Stimulated activated effector memory CD8-positive, alpha-beta T cell treated with anti-CD3 and anti-CD28 coated beads, Interleukin-12 subunit alpha, Interleukin-12 subunit beta, amount 100 ng/mL, for 72 hours (primary cell): ENCODE data around the gene TMC1.

ENCODE experiments used
- ATAC-seq: fragments of 150-1000 bp; cut with Tn5 transposase; 2 replicates; pipeline ENCODE4 v1.10.0; 2021
- DNase-seq, 2 donors: peaks; one replicate each; pipeline ENCODE4 v3.0.0; 2021 to 2022; ENCODE audit warnings: low spot score in 2 of 2
- H3K27ac Mint-ChIP-seq: one replicate; pipeline ENCODE4 v1.8.0; 2022; ENCODE audit warnings: mild to moderate bottlenecking, mixed read lengths
- H3K36me3 Mint-ChIP-seq: one replicate; pipeline ENCODE4 v1.8.0; 2022; ENCODE audit warnings: mild to moderate bottlenecking, mixed read lengths
- H3K4me1 Mint-ChIP-seq: one replicate; pipeline ENCODE4 v1.8.0; 2022; ENCODE audit warnings: mixed read lengths
- H3K4me3 Mint-ChIP-seq: one replicate; pipeline ENCODE4 v1.8.0; 2022; ENCODE audit warnings: mild to moderate bottlenecking, mixed read lengths
- H3K9me3 Mint-ChIP-seq: one replicate; pipeline ENCODE4 v1.8.0; 2022; ENCODE audit warnings: mixed read lengths

TMC1 gene

GRCh38 chr9:72873456-72873855 lies 352.0 kb downstream of the TMC1 start:
- DNase-seq: no peak
- H3K4me1 Mint-ChIP-seq: no peaks in the 10 kb centered on the region
- H3K27ac Mint-ChIP-seq: no peak overlapping the region
- H3K4me3 Mint-ChIP-seq: no peak overlapping the region
- H3K9me3 Mint-ChIP-seq: no peaks in the 10 kb centered on the region
- no peak for ATAC-seq
- no peaks in the 10 kb centered on the region for H3K36me3 Mint-ChIP-seq

- peak; percentile 13 for ATAC-seq
- Mint-ChIP-seq H3K9me3 (no peaks in the 10 kb centered on the region), H3K4me3 (no peak overlapping the region), H3K36me3 (no peaks in the 10 kb centered on the region), H3K4me1 (no peaks in the 10 kb centered on the region), H3K27ac (no peak overlapping the region)
- no peak for DNase-seq
Observed at GRCh38 chr9:72874344-72874743, 352.9 kb downstream of the TMC1 start.

GRCh38 chr9:72875221-72875620 lies 353.8 kb downstream of the TMC1 start:
- ATAC-seq: no peak
- DNase-seq: no peak
- Mint-ChIP-seq H3K4me1 (no peaks in the 10 kb centered on the region), H3K4me3 (no peak overlapping the region), H3K36me3 (no peaks in the 10 kb centered on the region), H3K27ac (no peak overlapping the region), H3K9me3 (no peaks in the 10 kb centered on the region)

GRCh38 chr9:72880821-72881220 lies 359.4 kb downstream of the TMC1 start:
- no peak overlapping the region for H3K4me3 Mint-ChIP-seq
- ATAC-seq (no peak), DNase-seq (no peak)
- no peaks in the 10 kb centered on the region for H3K9me3 Mint-ChIP-seq
- H3K36me3 Mint-ChIP-seq: no peaks in the 10 kb centered on the region
- no peaks in the 10 kb centered on the region for H3K4me1 Mint-ChIP-seq
- no peak overlapping the region for H3K27ac Mint-ChIP-seq

- no peak overlapping the region for H3K4me3 Mint-ChIP-seq
Observed at GRCh38 chr9:72882117-72882775, 360.8 kb downstream of the TMC1 start.

GRCh38 chr9:72883875-72884274 lies 362.5 kb downstream of the TMC1 start:
- H3K36me3 Mint-ChIP-seq: no peaks in the 10 kb centered on the region
- no peak overlapping the region for H3K27ac Mint-ChIP-seq
- H3K9me3 Mint-ChIP-seq: no peaks in the 10 kb centered on the region
- ATAC-seq: no peak
- H3K4me3 Mint-ChIP-seq: no peak overlapping the region
- no peak for DNase-seq
- H3K4me1 Mint-ChIP-seq: no peaks in the 10 kb centered on the region

More at GRCh38 chr9:72882117-72882775, 360.8 kb downstream of the TMC1 start:
- H3K9me3 Mint-ChIP-seq: no peaks in the 10 kb centered on the region
- no peaks in the 10 kb centered on the region for H3K4me1 Mint-ChIP-seq
- H3K36me3 Mint-ChIP-seq: no peaks in the 10 kb centered on the region
- ATAC-seq: no peak
- H3K27ac Mint-ChIP-seq: no peak overlapping the region
- DNase-seq: no peak

- H3K4me1 Mint-ChIP-seq: no peaks in the 10 kb centered on the region
- DNase-seq (no peak), ATAC-seq (no peak)
- no peak overlapping the region for H3K27ac Mint-ChIP-seq
- H3K4me3 Mint-ChIP-seq: no peak overlapping the region
- H3K9me3 Mint-ChIP-seq: no peaks in the 10 kb centered on the region
- H3K36me3 Mint-ChIP-seq: no peaks in the 10 kb centered on the region
Observed at GRCh38 chr9:72884508-72884907, 363.1 kb downstream of the TMC1 start.
